OCI-LY7 (cell line): ENCODE measurements around the gene ULK1. TPM values are rescaled to one million over a fixed set of nuclear protein-coding genes. Genes with fewer than 3 reads are reported as not detected.

ENCODE experiments used
- BruUV-seq: library from RNA; stranded (reverse); fragments of 400-500 nt; replicated peaks from 2 replicates; lab custom pipeline; 2021; lab: Mats Ljungman, UMichigan
- CTCF ChIA-PET: fragments of 300-600 bp; sonication (Branson Sonifier 250); formaldehyde crosslinking; loops from one replicate; lab custom pipeline; 2022; ENCODE audit warnings: antibody characterized with exemption; ENCODE audit not compliant: unreplicated experiment; lab: Charles Lee
- POLR2A ChIA-PET: fragments of 300-600 bp; sonication (Branson Sonifier 250); formaldehyde crosslinking; loops from one replicate; lab custom pipeline; 2022; ENCODE audit warnings: antibody characterized with exemption; lab: Charles Lee
- DNase-seq: peaks from one replicate; pipeline ENCODE4 v3.0.0-alpha.2; 2015; ENCODE audit warnings: low spot score
- H2AFZ ChIP-seq: fragments of 200-600 bp; sonication (generic), shearing (Covaris generic); 2 replicates; pipeline ENCODE4 v1.6.1; 2014; ENCODE audit warnings: mild to moderate bottlenecking, antibody characterized with exemption, low read length, moderate library complexity
- H3K27ac ChIP-seq: fragments of 200-600 bp; sonication (generic); 2 replicates; pipeline ENCODE4 v1.5.1; 2014; ENCODE audit warnings: mixed run types, low read depth, mild to moderate bottlenecking, moderate library complexity, low read length, inconsistent platforms; ENCODE audit not compliant: poor library complexity, severe bottlenecking
- H3K36me3 ChIP-seq: fragments of 200-600 bp; sonication (generic); 2 replicates; pipeline ENCODE4 v1.6.1; 2014; ENCODE audit warnings: mild to moderate bottlenecking, antibody characterized with exemption, low read length, moderate library complexity, mixed read lengths; ENCODE audit not compliant: insufficient read depth
- H3K4me1 ChIP-seq: fragments of 200-600 bp; sonication (generic); 2 replicates; pipeline ENCODE4 v1.5.1; 2014; ENCODE audit warnings: mild to moderate bottlenecking, low read length; ENCODE audit not compliant: insufficient read depth, poor library complexity, severe bottlenecking
- H3K4me2 ChIP-seq: fragments of 200-600 bp; sonication (generic); 2 replicates; pipeline ENCODE4 v1.6.1; 2014; ENCODE audit warnings: mild to moderate bottlenecking, low read length
- H3K4me3 ChIP-seq: fragments of 200-600 bp; sonication (generic); 2 replicates; pipeline ENCODE4 v1.5.1; 2014; ENCODE audit warnings: mild to moderate bottlenecking, low read depth, low read length; ENCODE audit not compliant: poor library complexity, severe bottlenecking
- H3K79me2 ChIP-seq: fragments of 200-600 bp; sonication (generic); 2 replicates; pipeline ENCODE4 v1.6.1; 2016; ENCODE audit warnings: low read depth, mild to moderate bottlenecking, low read length, moderate library complexity, mixed read lengths; ENCODE audit not compliant: insufficient read depth
- H3K9me2 ChIP-seq: fragments of 200-600 bp; sonication (generic); 2 replicates; pipeline ENCODE4 v1.6.1; 2016; ENCODE audit warnings: mild to moderate bottlenecking, low read length, mixed read lengths; ENCODE audit not compliant: insufficient read depth
- H3K9me3 ChIP-seq: fragments of 200-600 bp; sonication (generic); 2 replicates; pipeline ENCODE4 v1.6.1; 2014; ENCODE audit warnings: mild to moderate bottlenecking, mixed run types, low read length, mixed read lengths
- H4K20me1 ChIP-seq: fragments of 200-600 bp; sonication (generic); 2 replicates; pipeline ENCODE4 v1.6.1; 2014; ENCODE audit warnings: mild to moderate bottlenecking, antibody characterized with exemption, low read length, moderate library complexity, mixed read lengths; ENCODE audit not compliant: insufficient read depth
- CTCF ChIP-seq: fragments of 200-600 bp; sonication (generic); conservative IDR thresholded peaks from 2 replicates; pipeline ENCODE4 v1.5.1; 2014; ENCODE audit warnings: mild to moderate bottlenecking, antibody characterized with exemption, low read length, moderate library complexity, mixed read lengths
- EZH2phosphoT487 ChIP-seq: fragments of 200-600 bp; sonication (generic); IDR thresholded peaks from 2 replicates; pipeline ENCODE4 v1.6.1; 2018; ENCODE audit warnings: low read depth, borderline replicate concordance, mild to moderate bottlenecking, mixed run types, antibody characterized with exemption, low read length, moderate library complexity, mixed read lengths
- intact Hi-C: fragments of 100-400 bp; cut with micrococcal nuclease; formaldehyde crosslinking; loops from one replicate; pipeline ENCODE4 v1.10.0; 2022; ENCODE audit not compliant: unreplicated experiment
- total RNA-seq, 2 experiments: library from RNA; depleted of rRNA in 1 of 2; stranded (reverse); fragments of >200 nt in 1 of 2; shearing (Covaris generic) in 1 of 2; gene quantifications; 2 replicates each; pipeline ENCODE4 v1.2.3, GENCODE V29; 2014 to 2022

The ULK1 gene
- total RNA-seq, 2 experiments from 2014 or later: 4.3 to 15.5 TPM

GRCh38 chr12:131854861-131855476 lies 39.5 kb upstream of the ULK1 start:
- H3K9me3 ChIP-seq: no peaks in the 10 kb centered on the region
- no peaks in the 10 kb centered on the region for H3K79me2 ChIP-seq
- BruUV-seq: no TSS peak
- ChIA-PET POLR2A (no interaction called here), CTCF (no interaction called here)
- no peaks in the 10 kb centered on the region for H3K9me2 ChIP-seq
- H3K4me3 ChIP-seq: no peak overlapping the region
- TF ChIP-seq EZH2phosphoT487: no peak
- H3K4me2 ChIP-seq: no peak overlapping the region
- H3K27ac ChIP-seq: no peak overlapping the region
- DNase-seq: no peak
- H4K20me1 ChIP-seq: no peaks in the 10 kb centered on the region
- no peaks in the 10 kb centered on the region for H3K36me3 ChIP-seq
- no peak overlapping the region for H2AFZ ChIP-seq
- intact Hi-C loops: loop anchor here (5.0 kb wide), 1 partner anchor 147 kb away; no protein-coding TSS in a partner anchor
- H3K4me1 ChIP-seq: no peaks in the 10 kb centered on the region

GRCh38 chr12:131855521-131856142 lies 38.8 kb upstream of the ULK1 start:
- ChIA-PET POLR2A (no interaction called here), CTCF (no interaction called here)
- H2AFZ ChIP-seq: no peak overlapping the region
- no peaks in the 10 kb centered on the region for H3K36me3 ChIP-seq
- no peaks in the 10 kb centered on the region for H4K20me1 ChIP-seq
- H3K9me3 ChIP-seq: no peaks in the 10 kb centered on the region
- H3K9me2 ChIP-seq: no peaks in the 10 kb centered on the region
- no peak for TF ChIP-seq EZH2phosphoT487
- no peak for TF ChIP-seq CTCF
- no peak overlapping the region for H3K27ac ChIP-seq
- intact Hi-C loops: no loop called here
- no peak overlapping the region for H3K4me2 ChIP-seq
- no TSS peak for BruUV-seq
- no peaks in the 10 kb centered on the region for H3K4me1 ChIP-seq
- H3K79me2 ChIP-seq: no peaks in the 10 kb centered on the region
- no peak overlapping the region for H3K4me3 ChIP-seq
- DNase-seq: no peak

GRCh38 chr12:131856366-131857097 lies 37.9 kb upstream of the ULK1 start:
- no peaks in the 10 kb centered on the region for H3K9me3 ChIP-seq
- H3K4me2 ChIP-seq: no peak overlapping the region
- no TSS peak for BruUV-seq
- H3K9me2 ChIP-seq: no peaks in the 10 kb centered on the region
- CTCF ChIA-PET: no interaction called here
- no peak for TF ChIP-seq EZH2phosphoT487
- TF ChIP-seq CTCF: no peak
- H3K4me3 ChIP-seq: no peak overlapping the region
- DNase-seq: no peak
- H3K27ac ChIP-seq: no peak overlapping the region
- no peaks in the 10 kb centered on the region for H3K4me1 ChIP-seq
- POLR2A ChIA-PET: no interaction called here
- H4K20me1 ChIP-seq: no peaks in the 10 kb centered on the region
- no peak overlapping the region for H2AFZ ChIP-seq
- H3K36me3 ChIP-seq: no peaks in the 10 kb centered on the region
- no peaks in the 10 kb centered on the region for H3K79me2 ChIP-seq
- intact Hi-C loops: no loop called here
